B cell (primary cell): ENCODE data around the gene GRP. TPM values are rescaled to one million over a fixed set of nuclear protein-coding genes. Genes with fewer than 3 reads are reported as not detected.

Experiments
- ATAC-seq: fragments of 200-7000 bp; cut with Tn5 transposase; one replicate; pipeline ENCODE4 v1.10.0; 2021; ENCODE audit warnings: low read depth, mild to moderate bottlenecking, moderate number of reproducible peaks, moderate library complexity
- CTCF ChIA-PET: fragments of 350-600 bp; sonication (Branson Sonifier 250); formaldehyde crosslinking; loops from one replicate; lab custom pipeline; 2021; ENCODE audit warnings: antibody characterized with exemption, inconsistent platforms; lab: Charles Lee
- POLR2A ChIA-PET: fragments of 350-600 bp; sonication (Branson Sonifier 250); formaldehyde crosslinking; loops from one replicate; lab custom pipeline; 2021; ENCODE audit warnings: antibody characterized with exemption; lab: Charles Lee
- DNase-seq: peaks from one replicate; pipeline ENCODE4 v3.0.0; 2013
- H2AFZ ChIP-seq: 2 replicates; pipeline ENCODE4 v1.6.1; 2012; ENCODE audit warnings: mild to moderate bottlenecking, low read depth, low read length; ENCODE audit not compliant: insufficient read depth, poor library complexity, severe bottlenecking
- H3K27ac ChIP-seq, 2 donors: 1 replicate in 1 of 2; 2 replicates in 1 of 2; pipeline ENCODE4 v1.5.1; 2012 to 2013; ENCODE audit warnings: low read length in 2 of 2, mild to moderate bottlenecking in 2 of 2, moderate library complexity in 1 of 2
- H3K27me3 ChIP-seq, 4 experiments: fragments of 200-600 bp in 1 of 4; sonication (generic) in 1 of 4; replicated peaks in 1 of 4; 1 replicate in 2 of 4; 2 replicates in 2 of 4; pipeline versions ENCODE4 v1.6.1 to v1.7.0; 2013 to 2016; ENCODE audit warnings: low read length in 3 of 4, mild to moderate bottlenecking in 2 of 4, mixed read lengths in 1 of 4, moderate library complexity in 1 of 4; ENCODE audit not compliant: insufficient read depth in 4 of 4, control insufficient read depth in 3 of 4; ENCODE audit errors: control extremely low read depth in 1 of 4
- H3K36me3 ChIP-seq, 2 experiments: replicated peaks in 1 of 2; 1 replicate in 1 of 2; 2 replicates in 1 of 2; pipeline versions ENCODE4 v1.6.1 to v1.7.1; 2013; ENCODE audit warnings: low read length in 1 of 2; ENCODE audit not compliant: insufficient read depth in 2 of 2, control insufficient read depth in 1 of 2; ENCODE audit errors: control extremely low read depth in 1 of 2, extremely low read depth in 1 of 2
- H3K4me1 ChIP-seq, 2 donors: fragments of 200-600 bp in 1 of 2; sonication (generic) in 1 of 2; 1 replicate in 1 of 2; 2 replicates in 1 of 2; pipeline versions ENCODE4 v1.5.1 to v1.6.1; 2013 to 2017; ENCODE audit warnings: low read length in 2 of 2; ENCODE audit not compliant: control insufficient read depth in 2 of 2, insufficient read depth in 2 of 2
- H3K4me2 ChIP-seq: replicated peaks from 2 replicates; pipeline ENCODE3; 2012; ENCODE audit warnings: mild to moderate bottlenecking, low read depth, low read length; ENCODE audit not compliant: poor library complexity, severe bottlenecking
- H3K4me3 ChIP-seq, 5 experiments: fragments of 200-600 bp in 1 of 5; sonication (generic) in 1 of 5; 1 replicate in 3 of 5; 2 replicates in 2 of 5; pipeline versions ENCODE4 v1.5.1 to v1.7.0; 2011 to 2016; ENCODE audit warnings: low read length in 4 of 5, mild to moderate bottlenecking in 4 of 5, low read depth in 2 of 5, control low read depth in 1 of 5, moderate library complexity in 1 of 5; ENCODE audit not compliant: insufficient read depth in 1 of 5; ENCODE audit errors: control extremely low read depth in 1 of 5, extremely low read depth in 1 of 5
- H3K79me2 ChIP-seq: fragments of 200-600 bp; sonication (generic); one replicate; pipeline ENCODE4 v1.6.0; 2016; ENCODE audit warnings: low read length; ENCODE audit not compliant: control insufficient read depth, insufficient read depth
- H3K9ac ChIP-seq: fragments of 200-600 bp; sonication (generic); 2 replicates; pipeline ENCODE4 v1.6.1; 2017; ENCODE audit warnings: mild to moderate bottlenecking, low read length, moderate library complexity
- H3K9me3 ChIP-seq, 3 donors: one replicate each; pipeline versions ENCODE4 v1.6.1 to v1.7.1; 2013; ENCODE audit warnings: low read length in 2 of 3; ENCODE audit not compliant: control insufficient read depth in 2 of 3, insufficient read depth in 1 of 3; ENCODE audit errors: control extremely low read depth in 1 of 3
- H4K20me1 ChIP-seq: 2 replicates; pipeline ENCODE4 v1.6.0; 2012; ENCODE audit warnings: mild to moderate bottlenecking, low read length; ENCODE audit not compliant: insufficient read depth, control insufficient read depth, poor library complexity, severe bottlenecking
- H3K27ac Mint-ChIP-seq: one replicate; pipeline ENCODE4 v1.8.0; 2021; ENCODE audit warnings: mixed read lengths
- H3K27me3 Mint-ChIP-seq: one replicate; pipeline ENCODE4 v1.8.0; 2021; ENCODE audit warnings: mixed read lengths
- H3K4me1 Mint-ChIP-seq: one replicate; pipeline ENCODE4 v1.8.0; 2021; ENCODE audit warnings: mixed read lengths
- H3K4me3 Mint-ChIP-seq: one replicate; pipeline ENCODE4 v1.8.0; 2021; ENCODE audit warnings: mixed read lengths
- H3K9me3 Mint-ChIP-seq: one replicate; pipeline ENCODE4 v1.8.0; 2022; ENCODE audit warnings: mixed read lengths; ENCODE audit not compliant: insufficient read depth
- CTCF ChIP-seq: fragments of 200-600 bp; IDR thresholded peaks from one replicate; pipeline ENCODE4 v1.8.0; 2022; ENCODE audit warnings: antibody characterized with exemption, mild to moderate bottlenecking
- EZH2 ChIP-seq: IDR thresholded peaks from 2 replicates; pipeline ENCODE4 v1.6.1; 2012; ENCODE audit warnings: borderline replicate concordance, low read depth, mild to moderate bottlenecking, moderate library complexity, low read length; ENCODE audit not compliant: insufficient read depth, poor library complexity, severe bottlenecking
- WGBS: methylation state at CpG from one replicate; pipeline ENCODE4 v1.1.5; 2013; ENCODE audit warnings: missing lambda C conversion rate; ENCODE audit not compliant: insufficient coverage; 5-methylcytosine and 5-hydroxymethylcytosine counted together
- intact Hi-C: fragments of 100-400 bp; cut with micrococcal nuclease; formaldehyde crosslinking; loops from one replicate; pipeline ENCODE4 v1.10.0; 2022
- polyA plus RNA-seq: library from polyadenylated mRNA; depleted of rRNA; stranded (reverse); fragments of >200 nt; gene quantifications from 2 replicates; pipeline ENCODE4 v1.2.3, GENCODE V29; 2012
- total RNA-seq, 2 donors: library from RNA; stranded (reverse); fragments of 120-200 nt in 1 of 2; gene quantifications; 1 replicate in 1 of 2; 2 replicates in 1 of 2; pipeline versions ENCODE4 v1.2.3 to v1.2.4, GENCODE V29; 2013 to 2022

GRP gene
- total and polyA plus RNA-seq, 2 donors (not counting 1 experiment from before 2014, with no cell fraction given): not detected

GRCh38 chr18:59273759-59274532 is 54.0 kb downstream of the GRP start:
- peak overlapping the region; percentile 41 for H3K4me3 Mint-ChIP-seq
- intact Hi-C loops: loop anchor here (5.0 kb wide), 1 partner anchor 83 kb away; the partner anchor contains the start of gene LMAN1
- no peak overlapping the region for H3K27ac ChIP-seq

More at GRCh38 chr18:59273759-59274532, 54.0 kb downstream of the GRP start:
- peaks cover 0 to 82% (median 59%) of the 10 kb centered on the region in 4 experiments for H3K27me3 ChIP-seq
- ATAC-seq: no peak
- no peak overlapping the region for H3K4me3 ChIP-seq
- POLR2A ChIA-PET: no interaction called here
- Mint-ChIP-seq H3K27me3 (peaks cover 68% of the 10 kb centered on the region), H3K4me1 (peaks cover 16% of the 10 kb centered on the region), H3K9me3 (no peaks in the 10 kb centered on the region), H3K27ac (no peak overlapping the region)
- H3K36me3 ChIP-seq: no peaks in the 10 kb centered on the region
- H3K9ac ChIP-seq: no peak overlapping the region
- H3K4me2 ChIP-seq: peak overlapping the region; percentile 75
- DNase-seq: peak; percentile 13
- peaks cover 26 to 37% of the 10 kb centered on the region in 2 donors for H3K4me1 ChIP-seq
- WGBS: 9% methylated on average over 48 of the region's 48 CpGs
- CTCF ChIA-PET: no interaction called here
- H4K20me1 ChIP-seq: no peaks in the 10 kb centered on the region
- no peak for TF ChIP-seq EZH2
- no peak for TF ChIP-seq CTCF
- no peaks in the 10 kb centered on the region for H3K79me2 ChIP-seq
- peaks cover 0 to 27% (median 1%) of the 10 kb centered on the region in 3 donors for H3K9me3 ChIP-seq
- no peak overlapping the region for H2AFZ ChIP-seq
